ENCODE measurements around the gene CEP162. TPM values are rescaled to one million over a fixed set of nuclear protein-coding genes. Genes with fewer than 3 reads are reported as not detected.
"Not testable (repeated sequence)": the region's sequence is repeated elsewhere in the genome, so short reads cannot be mapped to it uniquely, and the experiment has no call there.

Gene CEP162
- total RNA-seq, 1 donor from 2014 or later = 11.0 TPM

GRCh38 chr6:84204011-84204410 lies 23.4 kb downstream of the CEP162 start:
- intact Hi-C loops (cut with DNase I) = no loop called here
- TF ChIP-seq, protein P1, sequence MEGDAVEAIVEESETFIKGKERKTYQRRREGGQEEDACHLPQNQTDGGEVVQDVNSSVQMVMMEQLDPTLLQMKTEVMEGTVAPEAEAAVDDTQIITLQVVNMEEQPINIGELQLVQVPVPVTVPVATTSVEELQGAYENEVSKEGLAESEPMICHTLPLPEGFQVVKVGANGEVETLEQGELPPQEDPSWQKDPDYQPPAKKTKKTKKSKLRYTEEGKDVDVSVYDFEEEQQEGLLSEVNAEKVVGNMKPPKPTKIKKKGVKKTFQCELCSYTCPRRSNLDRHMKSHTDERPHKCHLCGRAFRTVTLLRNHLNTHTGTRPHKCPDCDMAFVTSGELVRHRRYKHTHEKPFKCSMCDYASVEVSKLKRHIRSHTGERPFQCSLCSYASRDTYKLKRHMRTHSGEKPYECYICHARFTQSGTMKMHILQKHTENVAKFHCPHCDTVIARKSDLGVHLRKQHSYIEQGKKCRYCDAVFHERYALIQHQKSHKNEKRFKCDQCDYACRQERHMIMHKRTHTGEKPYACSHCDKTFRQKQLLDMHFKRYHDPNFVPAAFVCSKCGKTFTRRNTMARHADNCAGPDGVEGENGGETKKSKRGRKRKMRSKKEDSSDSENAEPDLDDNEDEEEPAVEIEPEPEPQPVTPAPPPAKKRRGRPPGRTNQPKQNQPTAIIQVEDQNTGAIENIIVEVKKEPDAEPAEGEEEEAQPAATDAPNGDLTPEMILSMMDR (IDR thresholded peaks at IDR 0.05) = no peak
- no peaks in the 10 kb centered on the region for H3K9me3 ChIP-seq
- H3K27ac ChIP-seq = no peak overlapping the region
- H3K4me3 ChIP-seq = no peak overlapping the region
- no peaks in the 10 kb centered on the region for H3K4me1 ChIP-seq
- ATAC-seq (no peak), DNase-seq (no peak)
- no peaks in the 10 kb centered on the region for H3K27me3 ChIP-seq
- H3K36me3 ChIP-seq = peaks cover 19% of the 10 kb centered on the region

GRCh38 chr6:84199987-84200386 lies 27.5 kb downstream of the CEP162 start:
- H3K27ac ChIP-seq; intact Hi-C loops (cut with DNase I); ATAC-seq; H3K9me3 ChIP-seq; DNase-seq; H3K4me3 ChIP-seq; H3K4me1 ChIP-seq; H3K27me3 ChIP-seq: not testable (repeated sequence)
- peaks cover 27% of the 10 kb centered on the region for H3K36me3 ChIP-seq

DNA sequence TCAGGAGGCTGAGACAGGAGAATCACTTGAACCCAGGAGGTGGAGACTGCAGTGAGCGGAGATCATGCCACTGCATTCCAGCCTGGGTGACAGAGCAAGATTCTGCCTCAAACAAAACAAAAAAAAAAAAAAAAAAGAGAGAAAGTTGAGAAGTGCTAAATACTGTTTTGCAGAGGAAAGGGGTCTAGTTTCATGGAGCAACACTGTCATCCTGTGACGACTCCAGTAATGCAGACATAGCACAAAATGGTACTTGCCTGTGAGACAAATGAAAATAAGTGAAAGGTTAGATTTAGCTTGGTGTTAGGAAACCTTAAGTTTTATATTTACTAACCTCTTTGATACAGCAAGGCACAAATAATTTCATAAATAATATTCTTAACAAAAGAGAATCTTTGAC lies 29.7 kb downstream of the CEP162 start:
- ATAC-seq (no peak), DNase-seq (no peak)
- H3K9me3 ChIP-seq = no peaks in the 10 kb centered on the region
- no peak overlapping the region for H3K4me3 ChIP-seq
- H3K27me3 ChIP-seq = no peaks in the 10 kb centered on the region
- intact Hi-C loops (cut with DNase I) = no loop called here
- no peaks in the 10 kb centered on the region for H3K4me1 ChIP-seq
- H3K36me3 ChIP-seq = peaks cover 48% of the 10 kb centered on the region
- no peak overlapping the region for H3K27ac ChIP-seq
- TF ChIP-seq, protein P1 (IDR thresholded peaks at IDR 0.05) = no peak

- Histone ChIP-seq H3K27ac (no peak overlapping the region), H3K4me3 (no peak overlapping the region), H3K4me1 (no peaks in the 10 kb centered on the region), H3K36me3 (peaks cover 47% of the 10 kb centered on the region), H3K27me3 (no peaks in the 10 kb centered on the region), H3K9me3 (no peaks in the 10 kb centered on the region)
- DNase-seq (no peak), ATAC-seq (no peak)
- intact Hi-C loops (cut with DNase I) = no loop called here
- TF ChIP-seq, protein P1 (IDR thresholded peaks at IDR 0.05) = no peak
Measured at GRCh38 chr6:84193114-84193708, 34.2 kb downstream of the CEP162 start.

GRCh38 chr6:84191802-84192201 lies 35.6 kb downstream of the CEP162 start:
- H3K36me3 ChIP-seq = peaks cover 46% of the 10 kb centered on the region

DNA sequence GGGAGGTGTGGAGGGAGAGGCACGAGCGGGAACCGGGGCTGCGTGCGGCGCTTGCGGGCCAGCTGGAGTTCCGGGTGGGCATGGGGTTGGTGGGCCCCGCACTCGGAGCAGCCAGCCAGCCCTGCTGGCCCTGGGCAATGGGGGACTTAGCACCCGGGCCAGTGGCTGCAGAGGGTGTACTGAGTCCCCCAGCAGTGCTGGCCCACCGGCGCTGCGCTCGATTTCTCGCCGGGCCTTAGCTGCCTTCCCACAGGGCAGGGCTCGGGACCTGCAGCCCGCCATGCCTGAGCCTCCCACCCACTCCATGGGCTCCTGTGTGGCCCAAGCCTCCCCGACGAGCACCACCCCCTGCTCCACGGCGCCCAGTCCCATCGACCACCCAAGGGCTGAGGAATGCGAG lies 38.1 kb downstream of the CEP162 start:
- H3K9me3 ChIP-seq; H3K27ac ChIP-seq; H3K4me1 ChIP-seq; H3K4me3 ChIP-seq; ATAC-seq; intact Hi-C loops (cut with DNase I); H3K27me3 ChIP-seq; DNase-seq: not testable (repeated sequence)
- H3K36me3 ChIP-seq = peaks cover 38% of the 10 kb centered on the region

More at GRCh38 chr6:84191802-84192201, 35.6 kb downstream of the CEP162 start:
- no peak for ATAC-seq
- Histone ChIP-seq H3K4me1 (no peaks in the 10 kb centered on the region), H3K27ac (no peak overlapping the region), H3K4me3 (no peak overlapping the region), H3K27me3 (no peaks in the 10 kb centered on the region), H3K9me3 (no peaks in the 10 kb centered on the region)
- DNase-seq = no peak
- TF ChIP-seq, protein P1 (IDR thresholded peaks at IDR 0.05) = no peak
- intact Hi-C loops (cut with DNase I) = no loop called here

- no peak for ATAC-seq
- H3K27ac ChIP-seq = no peak overlapping the region
- intact Hi-C loops (cut with DNase I) = no loop called here
- TF ChIP-seq, protein P1 (IDR thresholded peaks at IDR 0.05) = no peak
- H3K4me1 ChIP-seq = no peaks in the 10 kb centered on the region
- H3K27me3 ChIP-seq = no peaks in the 10 kb centered on the region
- DNase-seq = no peak
- no peaks in the 10 kb centered on the region for H3K9me3 ChIP-seq
- H3K4me3 ChIP-seq = no peak overlapping the region
- H3K36me3 ChIP-seq = peaks cover 3% of the 10 kb centered on the region
Measured at GRCh38 chr6:84183430-84183829, 44.0 kb downstream of the CEP162 start.
